Lung (tissue), 12 donors: ENCODE results near the gene THSD7A. TPM values are rescaled to one million over a fixed set of nuclear protein-coding genes. Genes with fewer than 3 reads are reported as not detected.

Experiments
- ATAC-seq: fragments of 200-7000 bp; cut with Tn5 transposase; one replicate; pipeline ENCODE4 v1.9.1; 2020; ENCODE audit warnings: moderate number of reproducible peaks; ENCODE audit not compliant: insufficient read depth, low FRiP score
- DNase-seq, 3 donors: peaks; one replicate each; pipeline ENCODE4 v3.0.0-alpha.2; 2013 to 2017
- H3K27ac ChIP-seq, 2 donors: one replicate each; pipeline ENCODE4 v1.5.1; 2013; ENCODE audit warnings: mild to moderate bottlenecking in 2 of 2, moderate library complexity in 2 of 2, control low read depth in 1 of 2, inconsistent platforms in 1 of 2, low read depth in 1 of 2, low read length in 1 of 2
- H3K27me3 ChIP-seq, 3 donors: one replicate each; pipeline ENCODE4 v1.5.1; 2013; ENCODE audit warnings: low read length in 2 of 3; ENCODE audit not compliant: control insufficient read depth in 3 of 3, insufficient read depth in 3 of 3
- H3K36me3 ChIP-seq, 4 donors: one replicate each; pipeline ENCODE4 v1.5.1; 2013; ENCODE audit warnings: low read length in 4 of 4, mild to moderate bottlenecking in 1 of 4, moderate library complexity in 1 of 4; ENCODE audit not compliant: control insufficient read depth in 4 of 4, insufficient read depth in 4 of 4
- H3K4me1 ChIP-seq, 5 donors: one replicate each; pipeline ENCODE4 v1.5.1; 2013; ENCODE audit warnings: low read length in 5 of 5, mild to moderate bottlenecking in 2 of 5, moderate library complexity in 1 of 5; ENCODE audit not compliant: control insufficient read depth in 5 of 5, insufficient read depth in 5 of 5
- H3K4me3 ChIP-seq: one replicate; pipeline ENCODE4 v1.5.1; 2013; ENCODE audit warnings: mild to moderate bottlenecking, control low read depth, moderate library complexity
- H3K9ac ChIP-seq, 2 donors: one replicate each; pipeline ENCODE4 v1.5.1; 2013; ENCODE audit warnings: low read length in 2 of 2, control low read depth in 1 of 2; ENCODE audit not compliant: insufficient read depth in 1 of 2
- H3K9me3 ChIP-seq, 4 donors: one replicate each; pipeline ENCODE4 v1.5.1; 2013; ENCODE audit warnings: low read length in 3 of 4, mild to moderate bottlenecking in 1 of 4, moderate library complexity in 1 of 4; ENCODE audit not compliant: control insufficient read depth in 4 of 4, insufficient read depth in 3 of 4
- WGBS, 2 donors: extraction: QIAGEN DNeasy Blood & Tissue Kit; methylation state at CpG; one replicate each; pipeline ENCODE4 v1.1.7; 2013; 5-methylcytosine and 5-hydroxymethylcytosine counted together
- polyA plus RNA-seq, 2 donors: library from polyadenylated mRNA; stranded (reverse); fragments of 200-250 nt; gene quantifications; one replicate each; pipeline ENCODE4 v1.2.1, GENCODE V29; 2013
- total RNA-seq, 2 donors: library from RNA; depleted of rRNA in 1 of 2; stranded (reverse); fragments of >200 nt in 1 of 2; gene quantifications; one replicate each; pipeline ENCODE4 v1.2.1, GENCODE V29; 2014 to 2021
- TF ChIP-seq, protein P1 (sequence below): IDR thresholded peaks from 2 replicates; pipeline ENCODE4 v1.5.1; 2012; ENCODE audit warnings: mild to moderate bottlenecking; ENCODE audit errors: control extremely low read depth, extremely low read depth
- donor health status: control.
- donor health status: control.
- donor health status: Bipolar disorder and iron deficiency.
- donor health status: healthy.
- donor health status: DM: yes; HTN: yes; CAD: no.

Gene THSD7A
- total and polyA plus RNA-seq, 4 donors = 0.53 to 12.1 (median 4.5) TPM

DNA sequence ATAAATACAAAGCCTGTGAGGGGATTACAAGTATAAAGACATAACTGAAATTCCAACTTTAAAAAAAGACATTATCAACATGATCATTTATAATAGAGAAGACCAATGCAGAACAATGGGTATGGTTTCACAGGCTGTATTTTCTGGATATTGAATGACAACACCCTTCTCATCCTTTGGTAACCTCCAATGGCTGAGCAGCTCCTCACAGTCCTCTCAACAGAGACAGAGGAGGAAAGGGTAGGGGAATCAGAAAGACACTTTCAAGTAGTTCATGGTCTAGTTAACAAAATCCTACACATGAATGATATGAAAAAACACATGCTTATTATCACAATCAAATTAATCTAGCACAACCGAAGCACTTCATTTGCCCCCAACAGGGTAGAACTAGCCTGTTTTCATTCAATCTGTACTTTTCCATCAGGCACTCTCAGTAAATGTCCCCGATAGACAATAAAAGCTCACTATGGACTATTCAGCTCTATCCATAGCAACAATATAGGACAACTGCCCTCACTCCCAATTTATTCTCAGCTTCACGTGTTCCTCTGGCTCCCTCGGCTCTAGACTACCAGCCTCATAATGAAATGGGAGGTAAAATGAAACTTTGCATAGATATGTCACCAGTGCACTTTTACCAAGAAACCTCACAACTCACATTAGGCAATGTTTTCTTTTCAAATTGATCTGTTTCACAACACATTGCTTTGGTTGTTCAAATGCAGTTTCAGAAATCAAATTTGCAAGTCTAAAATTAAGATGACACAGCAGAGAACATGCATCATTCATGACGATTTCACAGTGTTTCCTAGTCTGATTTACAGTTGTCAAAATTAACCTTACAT lies 211.4 kb downstream of the THSD7A start:
- H3K9ac ChIP-seq = no peak overlapping the region
- no peak overlapping the region for H3K4me3 ChIP-seq
- ATAC-seq (no peak), DNase-seq (no peak)
- no peaks in the 10 kb centered on the region for H3K9me3 ChIP-seq
- no peaks in the 10 kb centered on the region for H3K4me1 ChIP-seq
- WGBS, 2 donors = 90 to 91% methylated on average over 5 of the region's 5 CpGs
- H3K27me3 ChIP-seq = no peaks in the 10 kb centered on the region
- H3K36me3 ChIP-seq = no peaks in the 10 kb centered on the region
- H3K27ac ChIP-seq = no peak overlapping the region
- TF ChIP-seq, protein P1, sequence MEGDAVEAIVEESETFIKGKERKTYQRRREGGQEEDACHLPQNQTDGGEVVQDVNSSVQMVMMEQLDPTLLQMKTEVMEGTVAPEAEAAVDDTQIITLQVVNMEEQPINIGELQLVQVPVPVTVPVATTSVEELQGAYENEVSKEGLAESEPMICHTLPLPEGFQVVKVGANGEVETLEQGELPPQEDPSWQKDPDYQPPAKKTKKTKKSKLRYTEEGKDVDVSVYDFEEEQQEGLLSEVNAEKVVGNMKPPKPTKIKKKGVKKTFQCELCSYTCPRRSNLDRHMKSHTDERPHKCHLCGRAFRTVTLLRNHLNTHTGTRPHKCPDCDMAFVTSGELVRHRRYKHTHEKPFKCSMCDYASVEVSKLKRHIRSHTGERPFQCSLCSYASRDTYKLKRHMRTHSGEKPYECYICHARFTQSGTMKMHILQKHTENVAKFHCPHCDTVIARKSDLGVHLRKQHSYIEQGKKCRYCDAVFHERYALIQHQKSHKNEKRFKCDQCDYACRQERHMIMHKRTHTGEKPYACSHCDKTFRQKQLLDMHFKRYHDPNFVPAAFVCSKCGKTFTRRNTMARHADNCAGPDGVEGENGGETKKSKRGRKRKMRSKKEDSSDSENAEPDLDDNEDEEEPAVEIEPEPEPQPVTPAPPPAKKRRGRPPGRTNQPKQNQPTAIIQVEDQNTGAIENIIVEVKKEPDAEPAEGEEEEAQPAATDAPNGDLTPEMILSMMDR = no peak

DNA sequence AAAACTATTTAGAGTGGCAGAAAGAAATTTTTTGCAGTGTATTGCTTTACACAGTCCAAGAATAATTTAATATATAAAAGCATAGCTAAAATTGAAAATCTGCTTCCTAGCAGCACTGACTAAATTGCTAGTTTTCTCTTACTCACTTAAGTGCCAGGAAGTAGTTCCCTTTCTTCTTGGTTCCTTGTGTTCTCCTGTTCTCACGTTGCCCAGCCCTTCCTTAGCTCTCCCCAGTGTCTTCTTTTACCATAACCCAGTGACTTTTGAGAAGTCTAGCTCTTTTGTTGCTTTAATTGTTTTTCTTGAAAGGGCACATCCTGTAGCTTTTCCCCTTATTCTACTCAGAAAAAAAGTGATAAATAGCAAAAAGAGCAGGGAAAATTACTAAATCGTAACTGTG lies 215.5 kb downstream of the THSD7A start:
- Histone ChIP-seq H3K27ac (no peak overlapping the region), H3K27me3 (no peaks in the 10 kb centered on the region), H3K9me3 (no peaks in the 10 kb centered on the region), H3K4me3 (no peak overlapping the region), H3K36me3 (no peaks in the 10 kb centered on the region), H3K9ac (no peak overlapping the region), H3K4me1 (peaks cover 0 to 1% (median 0%) of the 10 kb centered on the region in 5 donors)
- TF ChIP-seq, protein P1 = no peak
- ATAC-seq (no peak), DNase-seq (no peak)
- 53 to 57% methylated on average over 2 of the region's 2 CpGs for WGBS, 2 donors

DNA sequence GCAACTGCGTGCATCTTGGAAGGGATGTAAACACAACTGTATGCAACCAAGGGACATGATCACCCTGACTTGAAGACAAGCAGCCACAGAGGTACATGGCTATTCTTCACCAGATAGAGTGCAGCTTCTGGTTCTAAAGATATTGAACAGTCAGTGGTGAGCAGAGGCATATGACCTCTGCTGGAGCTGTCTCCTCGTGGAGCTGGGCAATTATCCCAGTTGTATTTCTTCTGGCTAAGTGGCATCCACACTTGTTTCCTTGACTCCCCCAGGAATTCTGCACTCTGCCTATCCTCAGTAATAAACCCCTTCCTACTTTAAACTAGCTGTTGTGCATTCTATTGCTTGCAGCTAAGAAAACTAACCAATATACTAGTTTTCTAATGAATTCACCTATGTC lies 216.8 kb downstream of the THSD7A start:
- Histone ChIP-seq H3K36me3 (no peaks in the 10 kb centered on the region), H3K27ac (no peak overlapping the region), H3K4me1 (peaks cover 0 to 1% (median 0%) of the 10 kb centered on the region in 5 donors), H3K9me3 (no peaks in the 10 kb centered on the region), H3K9ac (no peak overlapping the region), H3K4me3 (no peak overlapping the region), H3K27me3 (no peaks in the 10 kb centered on the region)
- WGBS, 2 donors = 78 to 79% methylated on average over 2 of the region's 2 CpGs
- TF ChIP-seq, protein P1 = no peak
- ATAC-seq (no peak), DNase-seq (no peak)
